ENCODE measurements around the gene OSBPL7.

GRCh38 chr17:47844814-47845715 lies 23.5 kb upstream of the OSBPL7 start:
- TF ChIP-seq POLR2AphosphoS5 (IDR thresholded peaks at IDR 0.05; ENCODE audit: borderline replicate concordance, low read depth, low read length) (no peak), EZH2 (IDR thresholded peaks at IDR 0.05) (no peak), FOXP2 (optimal IDR thresholded peaks at IDR 0.05; ENCODE audit: control extremely low read depth, extremely low read length, insufficient read depth) (no peak)

Measured in SK-N-MC (cell line).